Thyroid gland (tissue), 4 donors: ENCODE results near the gene DISC1. TPM values are rescaled to one million over a fixed set of nuclear protein-coding genes. Genes with fewer than 3 reads are reported as not detected.

Experiments
- DNase-seq, 2 donors: peaks; one replicate each; pipeline ENCODE4 v3.0.0-alpha.2; 2019
- H3K27ac ChIP-seq, 3 donors: fragments of 200-600 bp; sonication (generic); 1 replicate in 2 of 3; 2 replicates in 1 of 3; pipeline ENCODE4 v1.5.1; 2016 to 2019; ENCODE audit warnings: mild to moderate bottlenecking in 1 of 3, moderate library complexity in 1 of 3
- H3K27me3 ChIP-seq: fragments of 200-600 bp; sonication (generic); one replicate; pipeline ENCODE4 v1.5.1; 2019
- H3K36me3 ChIP-seq, 2 donors: fragments of 200-600 bp; sonication (generic); one replicate each; pipeline ENCODE4 v1.5.1; 2016 to 2019
- H3K4me1 ChIP-seq, 2 donors: fragments of 200-600 bp; sonication (generic); one replicate each; pipeline ENCODE4 v1.5.1; 2017 to 2019
- H3K4me3 ChIP-seq, 3 donors: fragments of 200-600 bp; sonication (generic); replicated peaks in 1 of 3; 1 replicate in 2 of 3; 2 replicates in 1 of 3; pipeline ENCODE4 v1.5.1; 2016; ENCODE audit warnings: mild to moderate bottlenecking in 1 of 3
- H3K9me3 ChIP-seq: fragments of 200-600 bp; sonication (generic); one replicate; pipeline ENCODE4 v1.5.1; 2017
- POLR2A ChIP-seq, 2 donors: fragments of 450-650 bp; IDR thresholded peaks; one replicate each; pipeline ENCODE4 v1.6.1; 2017; ENCODE audit warnings: antibody characterized with exemption in 2 of 2, mild to moderate bottlenecking in 2 of 2, moderate library complexity in 1 of 2
- WGBS, 2 donors: methylation state at CpG; one replicate each; pipeline ENCODE4 v1.1.5; 2017; 5-methylcytosine and 5-hydroxymethylcytosine counted together
- intact Hi-C: fragments of 100-400 bp; cut with DNase I; formaldehyde crosslinking; loops from one replicate; pipeline ENCODE4 v1.15.1; 2023
- total RNA-seq, 4 donors: library from RNA; depleted of rRNA; stranded (reverse); fragments of >200 nt; gene quantifications; one replicate each; pipeline ENCODE4 v1.2.3, GENCODE V29; 2016
- TF ChIP-seq, protein P1 (sequence below), 6 experiments: fragments of 200-600 bp in 3 of 6; fragments of 450-650 bp in 3 of 6; sonication (generic) in 3 of 6; IDR thresholded peaks; one replicate each; pipeline ENCODE4 v1.5.1; 2016 to 2019; ENCODE audit warnings: antibody characterized with exemption in 6 of 6, mild to moderate bottlenecking in 2 of 6, inconsistent platforms in 1 of 6, moderate library complexity in 1 of 6

The DISC1 gene
- total RNA-seq, 4 donors from 2014 or later: 6.9 to 17.7 (median 9.8) TPM

- H3K4me1 ChIP-seq: no peaks in the 10 kb centered on the region
- no peaks in the 10 kb centered on the region for H3K9me3 ChIP-seq
- H3K4me3 ChIP-seq: no peak overlapping the region
- no peaks in the 10 kb centered on the region for H3K36me3 ChIP-seq
- DNase-seq: no peak
- H3K27ac ChIP-seq: no peak overlapping the region
- TF ChIP-seq, protein P1, sequence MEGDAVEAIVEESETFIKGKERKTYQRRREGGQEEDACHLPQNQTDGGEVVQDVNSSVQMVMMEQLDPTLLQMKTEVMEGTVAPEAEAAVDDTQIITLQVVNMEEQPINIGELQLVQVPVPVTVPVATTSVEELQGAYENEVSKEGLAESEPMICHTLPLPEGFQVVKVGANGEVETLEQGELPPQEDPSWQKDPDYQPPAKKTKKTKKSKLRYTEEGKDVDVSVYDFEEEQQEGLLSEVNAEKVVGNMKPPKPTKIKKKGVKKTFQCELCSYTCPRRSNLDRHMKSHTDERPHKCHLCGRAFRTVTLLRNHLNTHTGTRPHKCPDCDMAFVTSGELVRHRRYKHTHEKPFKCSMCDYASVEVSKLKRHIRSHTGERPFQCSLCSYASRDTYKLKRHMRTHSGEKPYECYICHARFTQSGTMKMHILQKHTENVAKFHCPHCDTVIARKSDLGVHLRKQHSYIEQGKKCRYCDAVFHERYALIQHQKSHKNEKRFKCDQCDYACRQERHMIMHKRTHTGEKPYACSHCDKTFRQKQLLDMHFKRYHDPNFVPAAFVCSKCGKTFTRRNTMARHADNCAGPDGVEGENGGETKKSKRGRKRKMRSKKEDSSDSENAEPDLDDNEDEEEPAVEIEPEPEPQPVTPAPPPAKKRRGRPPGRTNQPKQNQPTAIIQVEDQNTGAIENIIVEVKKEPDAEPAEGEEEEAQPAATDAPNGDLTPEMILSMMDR (IDR thresholded peaks at IDR 0.05): no peak
- no peak for TF ChIP-seq POLR2A (IDR thresholded peaks at IDR 0.05)
- intact Hi-C loops: no loop called here
- WGBS, 2 donors: 91 to 94% methylated on average over 1 of the region's 1 CpG
- H3K27me3 ChIP-seq: no peaks in the 10 kb centered on the region
Measured at GRCh38 chr1:231786126-231786525, 159.5 kb downstream of the DISC1 start.

- H3K36me3 ChIP-seq: no peaks in the 10 kb centered on the region
- no peak for TF ChIP-seq POLR2A (IDR thresholded peaks at IDR 0.05)
- TF ChIP-seq, protein P1 (IDR thresholded peaks at IDR 0.05): no peak
- H3K4me3 ChIP-seq: no peak overlapping the region
- no peaks in the 10 kb centered on the region for H3K9me3 ChIP-seq
- 47 to 54% methylated on average over 2 of the region's 2 CpGs for WGBS, 2 donors
- DNase-seq: no peak
- no peak overlapping the region for H3K27ac ChIP-seq
- intact Hi-C loops: no loop called here
- peaks cover 0 to 5% of the 10 kb centered on the region in 2 donors for H3K4me1 ChIP-seq
- H3K27me3 ChIP-seq: no peaks in the 10 kb centered on the region
Measured at GRCh38 chr1:231792634-231793033, 166.0 kb downstream of the DISC1 start.

DNA sequence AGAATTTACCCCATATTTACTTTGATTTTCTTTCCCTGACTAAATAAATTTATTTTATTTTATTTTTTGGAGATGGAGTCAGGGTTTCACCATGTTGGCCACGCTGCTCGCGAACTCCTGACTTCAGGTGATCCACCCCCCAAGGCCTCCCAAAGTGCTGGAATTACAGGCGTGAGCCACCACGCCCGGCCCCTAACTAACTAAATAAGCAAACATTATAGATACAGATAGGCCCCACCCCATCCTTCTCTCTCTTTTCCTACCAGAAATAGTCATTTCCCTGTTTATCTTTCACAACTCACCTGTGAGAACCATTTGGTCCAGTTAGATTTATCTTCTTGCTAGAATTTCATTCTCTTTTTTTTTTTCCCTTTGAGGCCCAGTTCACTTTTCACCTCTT lies 167.3 kb downstream of the DISC1 start:
- 97 to 98% methylated on average over 6 of the region's 6 CpGs for WGBS, 2 donors
- TF ChIP-seq, protein P1 (IDR thresholded peaks at IDR 0.05): no peak
- no peak for TF ChIP-seq POLR2A (IDR thresholded peaks at IDR 0.05)
- Histone ChIP-seq H3K27ac (no peak overlapping the region), H3K27me3 (no peaks in the 10 kb centered on the region), H3K36me3 (no peaks in the 10 kb centered on the region), H3K9me3 (no peaks in the 10 kb centered on the region), H3K4me1 (peaks cover 0 to 5% of the 10 kb centered on the region in 2 donors), H3K4me3 (no peak overlapping the region)
- intact Hi-C loops: no loop called here
- DNase-seq: no peak

DNA sequence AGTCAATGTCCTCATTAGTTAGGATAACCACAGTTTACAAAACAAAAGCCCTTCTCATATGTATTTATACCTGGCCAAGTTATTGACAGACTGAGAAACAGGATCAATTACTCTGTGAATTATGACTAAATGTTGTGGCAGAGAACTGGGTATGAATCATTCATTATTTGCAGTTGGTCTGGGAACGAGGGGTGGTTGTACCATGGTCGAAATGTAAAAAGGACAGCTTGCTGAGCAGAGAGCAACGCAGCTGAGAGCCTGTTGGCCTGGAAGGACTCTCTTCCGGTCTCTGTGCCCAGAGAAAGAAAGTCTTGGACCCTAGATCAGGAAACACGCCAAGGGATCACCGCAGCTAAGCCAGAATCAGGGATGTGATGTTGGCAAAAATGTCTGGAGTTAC lies 169.6 kb downstream of the DISC1 start:
- no peaks in the 10 kb centered on the region for H3K36me3 ChIP-seq
- no peaks in the 10 kb centered on the region for H3K27me3 ChIP-seq
- H3K9me3 ChIP-seq: no peaks in the 10 kb centered on the region
- peaks cover 0 to 5% of the 10 kb centered on the region in 2 donors for H3K4me1 ChIP-seq
- no peak for DNase-seq
- no peak for TF ChIP-seq POLR2A (IDR thresholded peaks at IDR 0.05)
- TF ChIP-seq, protein P1 (IDR thresholded peaks at IDR 0.05): no peak
- H3K4me3 ChIP-seq: no peak overlapping the region
- 80 to 88% methylated on average over 6 of the region's 6 CpGs for WGBS, 2 donors
- no peak overlapping the region for H3K27ac ChIP-seq
- intact Hi-C loops: no loop called here

DNA sequence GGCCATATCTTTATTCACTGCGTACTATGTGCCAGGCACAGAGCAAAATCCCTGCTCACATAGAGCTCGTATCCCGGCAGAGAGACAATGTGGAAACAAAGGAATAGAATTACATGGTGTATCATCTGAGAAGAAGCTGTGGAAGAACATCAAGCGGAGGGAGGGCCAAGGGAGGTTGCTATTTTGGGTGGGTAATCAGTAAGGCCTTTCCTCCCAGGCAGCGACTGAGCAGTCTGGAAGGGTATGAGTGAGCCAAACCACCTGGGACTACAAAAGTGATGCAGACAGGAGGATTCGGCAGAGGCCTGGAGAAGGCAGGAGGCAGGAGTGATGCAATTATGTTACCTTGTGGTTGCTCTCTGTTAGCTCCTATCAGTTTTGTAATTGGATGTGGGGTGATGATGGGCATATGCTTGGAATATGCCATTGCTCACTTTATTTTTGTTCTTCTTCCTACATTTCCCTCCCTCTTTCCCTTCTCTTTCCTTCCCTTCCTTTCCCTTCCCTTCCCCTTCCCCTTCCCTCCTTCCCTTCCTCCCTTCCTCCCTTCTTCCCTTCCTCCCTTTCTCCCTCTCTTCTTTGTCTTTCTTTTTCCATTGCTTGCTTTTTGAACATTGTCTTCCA lies 172.9 kb downstream of the DISC1 start:
- intact Hi-C loops: no loop called here
- Histone ChIP-seq H3K4me3 (no peak overlapping the region), H3K9me3 (no peaks in the 10 kb centered on the region), H3K36me3 (no peaks in the 10 kb centered on the region), H3K4me1 (no peaks in the 10 kb centered on the region), H3K27me3 (no peaks in the 10 kb centered on the region), H3K27ac (no peak overlapping the region)
- no peak for TF ChIP-seq POLR2A (IDR thresholded peaks at IDR 0.05)
- TF ChIP-seq, protein P1 (IDR thresholded peaks at IDR 0.05): no peak
- WGBS, 2 donors: 74 to 82% methylated on average over 6 of the region's 6 CpGs
- DNase-seq: no peak
